Osteocyte (in vitro differentiated cells): ENCODE measurements around the gene KCNH2. TPM values are rescaled to one million over a fixed set of nuclear protein-coding genes. Genes with fewer than 3 reads are reported as not detected.
A peak's percentile ranks its signal among the peaks of the same experiment; 100 is the strongest.

Source experiments
- DNase-seq: peaks from one replicate; pipeline ENCODE4 v3.0.0; 2021; ENCODE audit warnings: mixed read lengths; ENCODE audit not compliant: unreplicated experiment; ENCODE audit errors: extremely low spot score
- H3K27ac Mint-ChIP-seq: one replicate; pipeline ENCODE4 v1.8.0; 2021; ENCODE audit warnings: mild to moderate bottlenecking, mixed read lengths; ENCODE audit not compliant: unreplicated experiment
- H3K27me3 Mint-ChIP-seq: one replicate; pipeline ENCODE4 v1.8.0; 2021; ENCODE audit warnings: mixed read lengths; ENCODE audit not compliant: unreplicated experiment
- H3K36me3 Mint-ChIP-seq: one replicate; pipeline ENCODE4 v1.8.0; 2021; ENCODE audit warnings: mixed read lengths; ENCODE audit not compliant: unreplicated experiment
- H3K4me1 Mint-ChIP-seq: one replicate; pipeline ENCODE4 v1.8.0; 2021; ENCODE audit warnings: mixed read lengths; ENCODE audit not compliant: unreplicated experiment
- H3K4me3 Mint-ChIP-seq: one replicate; pipeline ENCODE4 v1.8.0; 2021; ENCODE audit warnings: mild to moderate bottlenecking, moderate library complexity, mixed read lengths; ENCODE audit not compliant: unreplicated experiment
- H3K9me3 Mint-ChIP-seq: one replicate; pipeline ENCODE4 v1.8.0; 2021; ENCODE audit warnings: mixed read lengths; ENCODE audit not compliant: unreplicated experiment
- total RNA-seq: library from RNA; stranded (reverse); gene quantifications from 2 replicates; pipeline ENCODE4 v1.2.1, GENCODE V29; 2021
- TF ChIP-seq, protein P1 (sequence below): fragments of 200-600 bp; sonication (generic); IDR thresholded peaks from 2 replicates; pipeline ENCODE4 v1.5.0; 2021; ENCODE audit warnings: antibody characterized with exemption, mild to moderate bottlenecking, moderate library complexity

KCNH2 gene
- total RNA-seq, 1 donor from 2014 or later = not detected

- H3K4me3 Mint-ChIP-seq = no peak overlapping the region
- H3K4me1 Mint-ChIP-seq = peaks cover 15% of the 10 kb centered on the region
- TF ChIP-seq, protein P1, sequence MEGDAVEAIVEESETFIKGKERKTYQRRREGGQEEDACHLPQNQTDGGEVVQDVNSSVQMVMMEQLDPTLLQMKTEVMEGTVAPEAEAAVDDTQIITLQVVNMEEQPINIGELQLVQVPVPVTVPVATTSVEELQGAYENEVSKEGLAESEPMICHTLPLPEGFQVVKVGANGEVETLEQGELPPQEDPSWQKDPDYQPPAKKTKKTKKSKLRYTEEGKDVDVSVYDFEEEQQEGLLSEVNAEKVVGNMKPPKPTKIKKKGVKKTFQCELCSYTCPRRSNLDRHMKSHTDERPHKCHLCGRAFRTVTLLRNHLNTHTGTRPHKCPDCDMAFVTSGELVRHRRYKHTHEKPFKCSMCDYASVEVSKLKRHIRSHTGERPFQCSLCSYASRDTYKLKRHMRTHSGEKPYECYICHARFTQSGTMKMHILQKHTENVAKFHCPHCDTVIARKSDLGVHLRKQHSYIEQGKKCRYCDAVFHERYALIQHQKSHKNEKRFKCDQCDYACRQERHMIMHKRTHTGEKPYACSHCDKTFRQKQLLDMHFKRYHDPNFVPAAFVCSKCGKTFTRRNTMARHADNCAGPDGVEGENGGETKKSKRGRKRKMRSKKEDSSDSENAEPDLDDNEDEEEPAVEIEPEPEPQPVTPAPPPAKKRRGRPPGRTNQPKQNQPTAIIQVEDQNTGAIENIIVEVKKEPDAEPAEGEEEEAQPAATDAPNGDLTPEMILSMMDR = no peak
- peaks cover 35% of the 10 kb centered on the region for H3K27me3 Mint-ChIP-seq
- no peaks in the 10 kb centered on the region for H3K36me3 Mint-ChIP-seq
- no peaks in the 10 kb centered on the region for H3K9me3 Mint-ChIP-seq
- no peak overlapping the region for H3K27ac Mint-ChIP-seq
- no peak for DNase-seq
Measured at GRCh38 chr7:150968734-150969372, 9.3 kb downstream of the KCNH2 start.

GRCh38 chr7:150968056-150968733 is 9.9 kb downstream of the KCNH2 start:
- no peak overlapping the region for H3K4me3 Mint-ChIP-seq
- H3K36me3 Mint-ChIP-seq = no peaks in the 10 kb centered on the region
- DNase-seq = no peak
- H3K27ac Mint-ChIP-seq = no peak overlapping the region
- H3K4me1 Mint-ChIP-seq = peaks cover 15% of the 10 kb centered on the region
- no peaks in the 10 kb centered on the region for H3K9me3 Mint-ChIP-seq
- H3K27me3 Mint-ChIP-seq = peaks cover 35% of the 10 kb centered on the region
- TF ChIP-seq, protein P1 = no peak

DNA sequence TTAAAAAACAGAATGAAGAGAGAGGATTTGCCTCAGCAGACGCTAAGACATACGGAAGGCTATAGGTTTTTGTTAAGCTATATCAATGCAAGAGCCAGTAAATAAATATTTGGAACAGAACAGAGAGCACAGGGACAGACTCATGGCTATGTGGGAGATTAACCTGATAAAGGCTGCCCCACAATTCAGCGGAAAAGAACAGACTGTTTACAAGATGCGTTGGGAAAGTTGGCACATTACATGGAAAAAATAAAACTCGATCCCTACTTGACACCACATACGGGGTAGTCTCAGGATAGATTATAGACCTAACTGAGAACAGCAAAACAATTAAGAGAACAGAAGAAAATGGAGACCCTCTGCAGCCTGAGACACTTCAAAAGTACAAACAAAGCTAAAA is 10.8 kb downstream of the KCNH2 start:
- Mint-ChIP-seq H3K27ac (no peak overlapping the region), H3K27me3 (peaks cover 31% of the 10 kb centered on the region), H3K9me3 (no peaks in the 10 kb centered on the region), H3K4me1 (peaks cover 21% of the 10 kb centered on the region), H3K4me3 (no peak overlapping the region), H3K36me3 (no peaks in the 10 kb centered on the region)
- TF ChIP-seq, protein P1 = no peak
- no peak for DNase-seq

DNA sequence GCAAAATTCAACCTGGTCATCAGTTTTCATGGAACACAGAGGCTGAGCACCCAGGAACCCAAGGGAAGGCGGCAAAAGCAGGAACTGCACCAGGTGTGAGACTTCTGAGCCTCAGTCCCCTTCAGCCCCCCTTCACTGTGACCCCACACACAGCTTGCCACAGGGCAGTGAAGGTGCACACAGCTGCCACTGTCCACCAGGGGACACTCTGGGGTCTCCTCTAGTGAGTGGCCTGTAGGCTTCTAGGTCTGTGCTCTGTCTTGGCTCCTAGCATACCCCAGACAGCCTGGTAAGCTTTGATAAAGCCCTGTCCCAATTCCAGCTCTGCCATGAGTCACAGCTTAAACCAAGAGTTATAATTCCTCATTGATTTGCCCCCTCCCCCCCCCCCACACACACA is 12.1 kb downstream of the KCNH2 start:
- peaks cover 29% of the 10 kb centered on the region for H3K4me1 Mint-ChIP-seq
- no peaks in the 10 kb centered on the region for H3K36me3 Mint-ChIP-seq
- H3K27me3 Mint-ChIP-seq = peaks cover 27% of the 10 kb centered on the region
- DNase-seq = no peak
- no peak overlapping the region for H3K4me3 Mint-ChIP-seq
- no peaks in the 10 kb centered on the region for H3K9me3 Mint-ChIP-seq
- TF ChIP-seq, protein P1 = peak; percentile 18
- H3K27ac Mint-ChIP-seq = no peak overlapping the region

DNA sequence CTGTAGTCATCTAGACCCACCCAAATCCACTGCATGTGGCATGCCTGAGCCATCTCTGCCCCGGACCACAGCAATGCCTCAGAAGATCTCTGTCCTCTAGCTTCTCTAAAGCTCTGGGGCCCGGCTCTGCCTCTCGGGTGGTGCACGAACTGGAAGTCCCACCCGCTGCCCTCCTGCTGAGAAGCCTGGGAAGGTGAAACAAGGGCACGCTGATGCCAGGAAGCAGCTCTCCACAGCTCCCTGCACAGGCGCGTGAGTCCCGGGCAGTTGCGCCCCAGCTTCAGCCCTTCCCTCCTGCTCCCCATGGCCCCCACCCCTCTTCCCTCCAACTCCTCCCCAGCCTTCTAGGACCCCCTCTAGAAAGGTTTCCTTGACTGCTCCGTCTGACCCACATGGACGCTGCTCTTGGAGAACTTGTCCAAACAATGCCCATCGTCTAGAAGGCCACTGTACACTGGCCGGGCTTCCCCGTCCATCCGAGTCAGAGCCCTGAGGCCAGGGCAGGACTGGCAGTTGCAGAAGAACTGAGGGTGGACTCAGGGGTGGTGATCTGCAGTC is 12.8 kb downstream of the KCNH2 start:
- H3K36me3 Mint-ChIP-seq = no peaks in the 10 kb centered on the region
- no peak overlapping the region for H3K27ac Mint-ChIP-seq

More for the DNA sequence above, 12.8 kb downstream of the KCNH2 start:
- Mint-ChIP-seq H3K4me1 (peaks cover 27% of the 10 kb centered on the region), H3K27me3 (peaks cover 27% of the 10 kb centered on the region), H3K9me3 (no peaks in the 10 kb centered on the region), H3K4me3 (no peak overlapping the region)
- DNase-seq = no peak
- TF ChIP-seq, protein P1 = no peak
